ENCODE data around the gene FBXO9. TPM values are rescaled to one million over a fixed set of nuclear protein-coding genes. Genes with fewer than 3 reads are reported as not detected.

The FBXO9 gene
- total RNA-seq, 1 experiment from 2014 or later: 71.0 TPM

DNA sequence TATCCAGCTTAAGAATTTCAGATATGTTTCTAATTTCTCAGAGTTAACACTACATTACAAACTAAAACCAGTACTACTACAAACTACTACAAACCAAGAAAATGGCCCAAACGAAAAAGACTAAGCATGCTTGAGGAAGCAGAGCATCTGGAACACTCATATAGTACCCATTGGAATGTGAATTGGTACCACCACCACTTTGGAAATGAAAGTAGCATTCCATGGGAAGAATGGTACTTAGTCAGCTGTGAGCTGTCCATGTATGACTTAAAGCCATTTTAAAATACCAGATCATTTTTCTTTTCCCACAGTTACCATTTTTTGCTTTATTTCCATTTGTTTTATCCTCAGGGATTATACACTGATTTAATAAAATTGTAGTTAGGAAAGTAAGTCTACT lies 30.5 kb downstream of the FBXO9 start:
- H3K79me2 ChIP-seq (ENCODE audit: insufficient read depth, low read length): no peaks in the 10 kb centered on the region
- no peaks in the 10 kb centered on the region for H4K20me1 ChIP-seq (ENCODE audit: insufficient read depth)
- H3K4me2 ChIP-seq (ENCODE audit: low read length): no peak overlapping the region
- BruUV-seq (replicated peaks): no TSS peak
- no peaks in the 10 kb centered on the region for H3K9me2 ChIP-seq (ENCODE audit: insufficient read depth)
- DNase-seq (ENCODE audit: low read depth, low spot score): no peak
- H3K27me3 ChIP-seq (ENCODE audit: insufficient read depth, low read length): no peaks in the 10 kb centered on the region
- ChIA-PET RAD21 (ENCODE audit: low non-redundant PET in 1 of 2, low total read pairs in 2 of 2, uncharacterized antibody in 2 of 2, unreplicated experiment in 2 of 2) (no interaction called here), POLR2A (no interaction called here), CTCF (no interaction called here)
- no peak overlapping the region for H3K9ac ChIP-seq (ENCODE audit: low read length)
- H3K27ac ChIP-seq (ENCODE audit: low read depth, low read length): no peak overlapping the region
- no peak for ATAC-seq
- no peaks in the 10 kb centered on the region for H3K4me1 ChIP-seq (ENCODE audit: control insufficient read depth in 1 of 2, insufficient read depth in 2 of 2, low read length in 2 of 2)
- H3K4me3 ChIP-seq (replicated peaks in 1 of 2; ENCODE audit: low read depth in 1 of 2, low read length in 2 of 2): no peak overlapping the region
- no peak for TF ChIP-seq TCF7L2 (IDR thresholded peaks at IDR 0.05; ENCODE audit: borderline replicate concordance, extremely low read depth, insufficient read depth, insufficient read length)
- TF ChIP-seq SP1 (IDR thresholded peaks at IDR 0.05; ENCODE audit: low read depth): no peak
- no peak for TF ChIP-seq SRF (IDR thresholded peaks at IDR 0.05; ENCODE audit: low read depth)
- TF ChIP-seq ZNF274 (IDR thresholded peaks at IDR 0.05; ENCODE audit: low read depth, low read length): no peak
- H3K9me3 ChIP-seq (ENCODE audit: control insufficient read depth in 1 of 2, insufficient read depth in 1 of 2, low read depth in 1 of 2, low read length in 2 of 2): no peaks in the 10 kb centered on the region
- intact Hi-C loops (cut with micrococcal nuclease): no loop called here
- peaks cover 50 to 55% of the 10 kb centered on the region in 2 experiments for H3K36me3 ChIP-seq (ENCODE audit: control insufficient read depth in 1 of 2, insufficient read depth in 2 of 2, low read length in 2 of 2)
- H2AFZ ChIP-seq (ENCODE audit: low read depth, low read length, poor library complexity, severe bottlenecking): no peak overlapping the region

DNA sequence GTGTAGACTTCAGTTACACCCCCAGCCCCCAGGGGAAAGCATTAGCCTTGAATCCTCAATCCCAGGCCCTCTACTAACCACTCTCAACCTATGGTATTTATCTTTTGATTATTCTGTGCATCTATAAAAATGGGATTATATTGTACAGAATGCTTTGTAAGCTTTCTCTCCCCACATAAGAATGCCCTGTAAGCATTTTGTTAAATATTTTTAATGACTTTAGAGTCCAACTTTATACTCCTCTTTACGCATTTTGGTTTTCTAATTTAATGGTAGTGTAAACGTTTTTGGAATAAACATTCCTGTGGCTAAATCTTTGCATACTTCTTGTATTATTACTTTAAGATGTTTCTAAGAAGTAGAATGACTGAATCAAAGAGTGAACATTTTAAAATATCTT lies 35.4 kb downstream of the FBXO9 start:
- no peak for DNase-seq (ENCODE audit: low read depth, low spot score)
- Histone ChIP-seq H3K9ac (ENCODE audit: low read length) (no peak overlapping the region), H2AFZ (ENCODE audit: low read depth, low read length, poor library complexity, severe bottlenecking) (no peak overlapping the region), H3K9me2 (ENCODE audit: insufficient read depth) (no peaks in the 10 kb centered on the region), H3K79me2 (ENCODE audit: insufficient read depth, low read length) (no peaks in the 10 kb centered on the region), H3K27me3 (ENCODE audit: insufficient read depth, low read length) (no peaks in the 10 kb centered on the region), H3K36me3 (ENCODE audit: control insufficient read depth in 1 of 2, insufficient read depth in 2 of 2, low read length in 2 of 2) (peaks cover 26 to 29% of the 10 kb centered on the region in 2 experiments), H3K4me3 (replicated peaks in 1 of 2; ENCODE audit: low read depth in 1 of 2, low read length in 2 of 2) (no peak overlapping the region), H3K9me3 (ENCODE audit: control insufficient read depth in 1 of 2, insufficient read depth in 1 of 2, low read depth in 1 of 2, low read length in 2 of 2) (no peaks in the 10 kb centered on the region), H3K4me1 (ENCODE audit: control insufficient read depth in 1 of 2, insufficient read depth in 2 of 2, low read length in 2 of 2) (no peaks in the 10 kb centered on the region), H3K4me2 (ENCODE audit: low read length) (no peak overlapping the region), H3K27ac (ENCODE audit: low read depth, low read length) (no peak overlapping the region), H4K20me1 (ENCODE audit: insufficient read depth) (no peaks in the 10 kb centered on the region)
- RAD21 ChIA-PET (ENCODE audit: low non-redundant PET in 1 of 2, low total read pairs in 2 of 2, uncharacterized antibody in 2 of 2, unreplicated experiment in 2 of 2): no interaction called here
- intact Hi-C loops (cut with micrococcal nuclease): no loop called here
- POLR2A ChIA-PET: no interaction called here
- CTCF ChIA-PET: no interaction called here
- ATAC-seq: no peak
- BruUV-seq (replicated peaks): no TSS peak
- TF ChIP-seq, protein P1, sequence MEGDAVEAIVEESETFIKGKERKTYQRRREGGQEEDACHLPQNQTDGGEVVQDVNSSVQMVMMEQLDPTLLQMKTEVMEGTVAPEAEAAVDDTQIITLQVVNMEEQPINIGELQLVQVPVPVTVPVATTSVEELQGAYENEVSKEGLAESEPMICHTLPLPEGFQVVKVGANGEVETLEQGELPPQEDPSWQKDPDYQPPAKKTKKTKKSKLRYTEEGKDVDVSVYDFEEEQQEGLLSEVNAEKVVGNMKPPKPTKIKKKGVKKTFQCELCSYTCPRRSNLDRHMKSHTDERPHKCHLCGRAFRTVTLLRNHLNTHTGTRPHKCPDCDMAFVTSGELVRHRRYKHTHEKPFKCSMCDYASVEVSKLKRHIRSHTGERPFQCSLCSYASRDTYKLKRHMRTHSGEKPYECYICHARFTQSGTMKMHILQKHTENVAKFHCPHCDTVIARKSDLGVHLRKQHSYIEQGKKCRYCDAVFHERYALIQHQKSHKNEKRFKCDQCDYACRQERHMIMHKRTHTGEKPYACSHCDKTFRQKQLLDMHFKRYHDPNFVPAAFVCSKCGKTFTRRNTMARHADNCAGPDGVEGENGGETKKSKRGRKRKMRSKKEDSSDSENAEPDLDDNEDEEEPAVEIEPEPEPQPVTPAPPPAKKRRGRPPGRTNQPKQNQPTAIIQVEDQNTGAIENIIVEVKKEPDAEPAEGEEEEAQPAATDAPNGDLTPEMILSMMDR (IDR thresholded peaks at IDR 0.05 in 2 of 3, conservative IDR thresholded peaks at IDR 0.05 in 1 of 3; ENCODE audit: borderline replicate concordance in 1 of 3, insufficient read depth in 1 of 3, low read depth in 2 of 3, low read length in 2 of 3): no peak
- TF ChIP-seq JUND (IDR thresholded peaks at IDR 0.05) (no peak), RAD21 (IDR thresholded peaks at IDR 0.05; ENCODE audit: low read depth) (no peak), SRF (IDR thresholded peaks at IDR 0.05; ENCODE audit: low read depth) (no peak), FOSL1 (IDR thresholded peaks at IDR 0.05; ENCODE audit: low read depth) (no peak), EZH2 (IDR thresholded peaks at IDR 0.05) (no peak), SP1 (IDR thresholded peaks at IDR 0.05; ENCODE audit: low read depth) (no peak), TCF7L2 (IDR thresholded peaks at IDR 0.05; ENCODE audit: borderline replicate concordance, extremely low read depth, insufficient read depth, insufficient read length) (no peak), EGR1 (IDR thresholded peaks at IDR 0.05; ENCODE audit: low read depth) (no peak), CBX3 (IDR thresholded peaks at IDR 0.05; ENCODE audit: low read depth) (no peak), ZFX (IDR thresholded peaks at IDR 0.05) (no peak), EZH2phosphoT487 (IDR thresholded peaks at IDR 0.05; ENCODE audit: borderline replicate concordance) (no peak), ELF1 (IDR thresholded peaks at IDR 0.05; ENCODE audit: borderline replicate concordance, low read depth) (no peak)
- TF ChIP-seq, protein P2, sequence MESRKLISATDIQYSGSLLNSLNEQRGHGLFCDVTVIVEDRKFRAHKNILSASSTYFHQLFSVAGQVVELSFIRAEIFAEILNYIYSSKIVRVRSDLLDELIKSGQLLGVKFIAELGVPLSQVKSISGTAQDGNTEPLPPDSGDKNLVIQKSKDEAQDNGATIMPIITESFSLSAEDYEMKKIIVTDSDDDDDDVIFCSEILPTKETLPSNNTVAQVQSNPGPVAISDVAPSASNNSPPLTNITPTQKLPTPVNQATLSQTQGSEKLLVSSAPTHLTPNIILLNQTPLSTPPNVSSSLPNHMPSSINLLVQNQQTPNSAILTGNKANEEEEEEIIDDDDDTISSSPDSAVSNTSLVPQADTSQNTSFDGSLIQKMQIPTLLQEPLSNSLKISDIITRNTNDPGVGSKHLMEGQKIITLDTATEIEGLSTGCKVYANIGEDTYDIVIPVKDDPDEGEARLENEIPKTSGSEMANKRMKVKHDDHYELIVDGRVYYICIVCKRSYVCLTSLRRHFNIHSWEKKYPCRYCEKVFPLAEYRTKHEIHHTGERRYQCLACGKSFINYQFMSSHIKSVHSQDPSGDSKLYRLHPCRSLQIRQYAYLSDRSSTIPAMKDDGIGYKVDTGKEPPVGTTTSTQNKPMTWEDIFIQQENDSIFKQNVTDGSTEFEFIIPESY (IDR thresholded peaks at IDR 0.05; ENCODE audit: extremely low read depth, insufficient replicate concordance, low read length): no peak
- TF ChIP-seq, protein P3, sequence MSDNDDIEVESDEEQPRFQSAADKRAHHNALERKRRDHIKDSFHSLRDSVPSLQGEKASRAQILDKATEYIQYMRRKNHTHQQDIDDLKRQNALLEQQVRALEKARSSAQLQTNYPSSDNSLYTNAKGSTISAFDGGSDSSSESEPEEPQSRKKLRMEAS (IDR thresholded peaks at IDR 0.05): no peak

Data from HCT116 (cell line).